Common myeloid progenitor, CD34-positive (primary cell): Measurements from ENCODE around the gene TEX13A.
"Not testable (repeated sequence)": the region's sequence is repeated elsewhere in the genome, so short reads cannot be mapped to it uniquely, and the experiment has no call there.

Source experiments
- CTCF ChIA-PET: fragments of 350-600 bp; sonication (Branson Sonifier 250); formaldehyde crosslinking; loops from one replicate; lab custom pipeline; 2021; ENCODE audit warnings: antibody characterized with exemption; lab: Charles Lee
- POLR2A ChIA-PET: fragments of 350-600 bp; sonication (Branson Sonifier 250); formaldehyde crosslinking; loops from one replicate; lab custom pipeline; 2021; ENCODE audit warnings: antibody characterized with exemption; lab: Charles Lee
- DNase-seq, 3 donors: peaks; one replicate each; pipeline versions ENCODE4 v3.0.0 to v3.0.0-alpha.2; 2013
- H3K27ac ChIP-seq, 2 experiments: 1 replicate in 1 of 2; 2 replicates in 1 of 2; pipeline ENCODE4 v1.7.0; 2013; ENCODE audit warnings: inconsistent platforms in 2 of 2, low read length in 2 of 2, mild to moderate bottlenecking in 2 of 2, low read depth in 1 of 2, moderate library complexity in 1 of 2; ENCODE audit not compliant: severe bottlenecking in 2 of 2, insufficient read depth in 1 of 2, poor library complexity in 1 of 2
- H3K27me3 ChIP-seq, 5 experiments: replicated peaks in 2 of 5; 1 replicate in 3 of 5; 2 replicates in 2 of 5; pipeline versions ENCODE4 v1.6.1 to v1.7.0; 2013; ENCODE audit warnings: low read length in 4 of 5, mild to moderate bottlenecking in 2 of 5, moderate library complexity in 2 of 5, inconsistent platforms in 1 of 5; ENCODE audit not compliant: insufficient read depth in 5 of 5, control insufficient read depth in 4 of 5
- H3K36me3 ChIP-seq, 4 experiments: 1 replicate in 2 of 4; 2 replicates in 2 of 4; pipeline versions ENCODE4 v1.6.1 to v1.7.0; 2013; ENCODE audit warnings: low read length in 3 of 4, control low read depth in 1 of 4, mild to moderate bottlenecking in 1 of 4; ENCODE audit not compliant: control insufficient read depth in 4 of 4, insufficient read depth in 4 of 4
- H3K4me1 ChIP-seq, 4 experiments: 1 replicate in 3 of 4; 2 replicates in 1 of 4; pipeline versions ENCODE4 v1.6.1 to v1.7.1; 2013; ENCODE audit warnings: low read length in 3 of 4, mild to moderate bottlenecking in 3 of 4, control low read depth in 1 of 4, inconsistent platforms in 1 of 4, moderate library complexity in 1 of 4; ENCODE audit not compliant: control insufficient read depth in 4 of 4, insufficient read depth in 4 of 4; ENCODE audit errors: control extremely low read depth in 1 of 4
- H3K4me3 ChIP-seq, 7 experiments: 1 replicate in 4 of 7; 2 replicates in 3 of 7; pipeline versions ENCODE4 v1.5.1 to v1.7.0; 2013; ENCODE audit warnings: mild to moderate bottlenecking in 7 of 7, low read length in 6 of 7, moderate library complexity in 6 of 7, inconsistent platforms in 2 of 7, low read depth in 2 of 7, control low read depth in 1 of 7; ENCODE audit not compliant: insufficient read depth in 4 of 7, control insufficient read depth in 1 of 7; ENCODE audit errors: extremely low read depth in 1 of 7
- H3K9me3 ChIP-seq, 5 experiments: 1 replicate in 4 of 5; 2 replicates in 1 of 5; pipeline versions ENCODE4 v1.6.1 to v1.7.1; 2013; ENCODE audit warnings: low read length in 4 of 5, mild to moderate bottlenecking in 2 of 5, inconsistent platforms in 1 of 5, low read depth in 1 of 5, moderate library complexity in 1 of 5; ENCODE audit not compliant: control insufficient read depth in 4 of 5, insufficient read depth in 2 of 5; ENCODE audit errors: control extremely low read depth in 1 of 5
- WGBS: methylation state at CpG from one replicate; pipeline ENCODE4 v1.1.5; 2013; ENCODE audit not compliant: insufficient coverage; 5-methylcytosine and 5-hydroxymethylcytosine counted together

TEX13A gene

GRCh38 chrX:105260291-105261043, 40.0 kb upstream of the TEX13A start:
- CTCF ChIA-PET = no interaction called here
- no peaks in the 10 kb centered on the region for H3K9me3 ChIP-seq
- no peak overlapping the region for H3K27ac ChIP-seq
- no peaks in the 10 kb centered on the region for H3K36me3 ChIP-seq
- DNase-seq = no peak
- H3K27me3 ChIP-seq = no peaks in the 10 kb centered on the region
- H3K4me1 ChIP-seq = no peaks in the 10 kb centered on the region
- no peak overlapping the region for H3K4me3 ChIP-seq
- WGBS = 72% methylated on average over 7 of the region's 8 CpGs
- POLR2A ChIA-PET = no interaction called here

- no peak for DNase-seq
- ChIA-PET CTCF (no interaction called here), POLR2A (no interaction called here)
- Histone ChIP-seq H3K4me3 (no peak overlapping the region), H3K36me3 (no peaks in the 10 kb centered on the region), H3K27me3 (no peaks in the 10 kb centered on the region), H3K27ac (no peak overlapping the region), H3K9me3 (no peaks in the 10 kb centered on the region), H3K4me1 (no peaks in the 10 kb centered on the region)
- WGBS = 83% methylated on average over 1 of the region's 2 CpGs
Measured at GRCh38 chrX:105241056-105241455, 20.6 kb upstream of the TEX13A start.

DNA sequence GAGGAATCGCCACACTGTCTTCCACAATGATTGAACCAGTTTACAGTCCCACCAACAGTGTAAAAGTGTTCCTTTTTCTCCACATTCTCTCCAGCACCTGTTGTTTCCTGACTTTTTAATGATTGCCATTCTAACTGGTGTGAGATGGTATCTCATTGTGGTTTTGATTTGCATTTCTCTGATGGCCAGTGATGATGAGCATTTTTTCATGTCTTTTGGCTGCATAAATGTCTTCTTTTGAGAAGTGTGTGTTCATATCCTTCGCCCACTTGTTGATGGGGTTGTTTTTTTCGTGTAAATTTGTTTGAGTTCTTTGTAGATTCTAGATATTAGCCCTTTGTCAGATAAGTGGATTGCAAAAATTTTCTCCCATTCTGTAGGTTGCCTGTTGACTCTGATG, 16.9 kb upstream of the TEX13A start:
- H3K4me1 ChIP-seq, POLR2A ChIA-PET, H3K4me3 ChIP-seq, H3K27me3 ChIP-seq, CTCF ChIA-PET, DNase-seq, H3K9me3 ChIP-seq, H3K36me3 ChIP-seq, H3K27ac ChIP-seq: not testable (repeated sequence)
- 83% methylated on average over 2 of the region's 3 CpGs for WGBS

- Histone ChIP-seq H3K4me1 (no peaks in the 10 kb centered on the region), H3K27ac (no peak overlapping the region), H3K4me3 (no peak overlapping the region), H3K36me3 (no peaks in the 10 kb centered on the region), H3K27me3 (no peaks in the 10 kb centered on the region), H3K9me3 (no peaks in the 10 kb centered on the region)
- no peak for DNase-seq
- ChIA-PET POLR2A (no interaction called here), CTCF (no interaction called here)
- 82% methylated on average over 2 of the region's 3 CpGs for WGBS
Measured at GRCh38 chrX:105229146-105229545, 8.7 kb upstream of the TEX13A start.

DNA sequence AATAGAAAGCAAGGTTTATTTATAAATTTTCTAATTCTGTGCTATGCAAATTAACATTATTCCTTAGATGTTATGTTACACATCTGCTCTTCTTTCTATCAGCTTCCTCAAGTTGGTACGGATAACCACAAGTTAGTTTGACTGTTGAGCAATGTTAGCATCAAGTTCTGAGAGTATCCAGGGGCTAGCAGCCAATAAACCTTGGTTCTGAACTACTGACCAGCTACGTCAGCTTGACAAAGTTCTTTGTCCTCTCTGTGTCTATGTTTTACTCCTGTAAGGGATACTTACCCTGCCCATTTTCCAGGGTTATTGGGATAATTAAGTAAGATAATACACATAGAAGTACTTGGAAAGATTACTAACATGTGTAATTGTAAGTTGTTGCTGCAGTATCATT, 8.1 kb upstream of the TEX13A start:
- CTCF ChIA-PET = no interaction called here
- Histone ChIP-seq H3K27me3 (no peaks in the 10 kb centered on the region), H3K27ac (no peak overlapping the region), H3K4me3 (no peak overlapping the region), H3K4me1 (no peaks in the 10 kb centered on the region), H3K36me3 (no peaks in the 10 kb centered on the region), H3K9me3 (no peaks in the 10 kb centered on the region)
- POLR2A ChIA-PET = no interaction called here
- no peak for DNase-seq
- WGBS = 33% methylated on average over 1 of the region's 2 CpGs

GRCh38 chrX:105226499-105226898, 6.0 kb upstream of the TEX13A start:
- Histone ChIP-seq H3K36me3 (no peaks in the 10 kb centered on the region), H3K4me3 (no peak overlapping the region), H3K9me3 (no peaks in the 10 kb centered on the region), H3K27me3 (no peaks in the 10 kb centered on the region), H3K4me1 (no peaks in the 10 kb centered on the region), H3K27ac (no peak overlapping the region)
- 85% methylated on average over 5 of the region's 5 CpGs for WGBS
- DNase-seq = no peak
- ChIA-PET CTCF (no interaction called here), POLR2A (no interaction called here)

DNA sequence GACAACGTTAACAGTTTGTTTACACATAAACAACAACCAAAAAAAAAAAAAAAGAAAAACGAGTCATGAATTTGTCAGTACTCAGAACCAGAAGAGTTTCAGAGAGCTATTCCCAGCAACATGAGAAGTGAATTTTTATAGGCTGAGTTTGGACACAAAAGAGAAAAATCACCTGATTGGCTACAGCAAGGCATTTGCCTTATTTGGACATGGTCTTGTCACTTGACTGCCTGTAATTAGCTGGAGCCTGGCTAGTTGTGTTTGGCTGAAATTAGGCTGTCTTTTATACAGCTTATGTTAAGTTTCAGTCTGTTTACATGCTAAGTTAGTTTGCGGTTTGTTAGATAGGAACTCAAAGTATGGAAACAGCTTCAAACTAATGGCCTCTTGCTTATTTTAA, 880 bp upstream of the TEX13A start:
- no CpG with 5 or more reads among the region's 3 CpGs for WGBS
- H3K27me3 ChIP-seq = no peaks in the 10 kb centered on the region
- H3K36me3 ChIP-seq = no peaks in the 10 kb centered on the region
- ChIA-PET CTCF (no interaction called here), POLR2A (no interaction called here)
- H3K9me3 ChIP-seq = no peaks in the 10 kb centered on the region
- H3K27ac ChIP-seq = no peak overlapping the region
- DNase-seq = no peak
- no peak overlapping the region for H3K4me3 ChIP-seq
- no peaks in the 10 kb centered on the region for H3K4me1 ChIP-seq
